ENCODE results near the gene ABCB11. TPM values are rescaled to one million over a fixed set of nuclear protein-coding genes. Genes with fewer than 3 reads are reported as not detected.

Gene ABCB11
- total RNA-seq, 1 donor from 2014 or later: not detected

GRCh38 chr2:168945508-168945907 lies 85.6 kb downstream of the ABCB11 start:
- H3K9ac ChIP-seq: no peak overlapping the region
- H3K79me2 ChIP-seq (ENCODE audit: low read depth): no peaks in the 10 kb centered on the region
- no peak overlapping the region for H2AFZ ChIP-seq (replicated peaks)
- H3K4me2 ChIP-seq: no peak overlapping the region
- H3K27ac ChIP-seq: no peak overlapping the region
- no peaks in the 10 kb centered on the region for H3K36me3 Mint-ChIP-seq
- peaks cover 5% of the 10 kb centered on the region for H3K9me3 Mint-ChIP-seq
- H3K4me1 Mint-ChIP-seq: no peaks in the 10 kb centered on the region
- H3K4me3 Mint-ChIP-seq: no peak overlapping the region
- no peaks in the 10 kb centered on the region for H3K27me3 ChIP-seq
- TF ChIP-seq CTCF (IDR thresholded peaks at IDR 0.05) (no peak), EZH2 (IDR thresholded peaks at IDR 0.05) (no peak), EZH2phosphoT487 (IDR thresholded peaks at IDR 0.05) (no peak)
- no peak for DNase-seq (ENCODE audit: low spot score)
- no peaks in the 10 kb centered on the region for H3K27me3 Mint-ChIP-seq (ENCODE audit: insufficient read depth, low read depth)
- H3K36me3 ChIP-seq: no peaks in the 10 kb centered on the region
- H3K9me3 ChIP-seq (ENCODE audit: low read depth): no peaks in the 10 kb centered on the region
- H3K4me1 ChIP-seq: no peaks in the 10 kb centered on the region
- no peaks in the 10 kb centered on the region for H3F3A ChIP-seq (ENCODE audit: low read depth)
- H3K27ac Mint-ChIP-seq: no peak overlapping the region
- H4K20me1 ChIP-seq (ENCODE audit: low read depth): no peaks in the 10 kb centered on the region
- no peak overlapping the region for H3K4me3 ChIP-seq

GRCh38 chr2:168944065-168944464 lies 87.1 kb downstream of the ABCB11 start:
- no peaks in the 10 kb centered on the region for H3K4me1 Mint-ChIP-seq
- H3K27ac Mint-ChIP-seq: no peak overlapping the region
- H3K27me3 Mint-ChIP-seq (ENCODE audit: insufficient read depth, low read depth): no peaks in the 10 kb centered on the region
- Histone ChIP-seq H3K79me2 (ENCODE audit: low read depth) (no peaks in the 10 kb centered on the region), H4K20me1 (ENCODE audit: low read depth) (no peaks in the 10 kb centered on the region), H3K4me3 (no peak overlapping the region), H3K4me2 (no peak overlapping the region), H3K27me3 (no peaks in the 10 kb centered on the region), H3K9me3 (ENCODE audit: low read depth) (no peaks in the 10 kb centered on the region), H3K4me1 (no peaks in the 10 kb centered on the region), H3F3A (ENCODE audit: low read depth) (no peaks in the 10 kb centered on the region), H3K27ac (no peak overlapping the region), H3K36me3 (no peaks in the 10 kb centered on the region), H2AFZ (replicated peaks) (peak overlapping the region; percentile 69), H3K9ac (no peak overlapping the region)
- no peak for TF ChIP-seq EZH2phosphoT487 (IDR thresholded peaks at IDR 0.05)
- TF ChIP-seq EZH2 (IDR thresholded peaks at IDR 0.05): no peak
- peak; percentile 32 for TF ChIP-seq CTCF (IDR thresholded peaks at IDR 0.05)
- peak; percentile 50 for DNase-seq (ENCODE audit: low spot score)
- H3K4me3 Mint-ChIP-seq: no peak overlapping the region
- H3K36me3 Mint-ChIP-seq: no peaks in the 10 kb centered on the region
- H3K9me3 Mint-ChIP-seq: peaks cover 2% of the 10 kb centered on the region

GRCh38 chr2:168941297-168941696 lies 89.8 kb downstream of the ABCB11 start:
- Mint-ChIP-seq H3K9me3 (no peaks in the 10 kb centered on the region), H3K4me1 (no peaks in the 10 kb centered on the region), H3K4me3 (no peak overlapping the region), H3K36me3 (no peaks in the 10 kb centered on the region), H3K27me3 (ENCODE audit: insufficient read depth, low read depth) (no peaks in the 10 kb centered on the region), H3K27ac (no peak overlapping the region)
- Histone ChIP-seq H4K20me1 (ENCODE audit: low read depth) (no peaks in the 10 kb centered on the region), H3K9ac (no peak overlapping the region), H2AFZ (replicated peaks) (no peak overlapping the region), H3K9me3 (ENCODE audit: low read depth) (no peaks in the 10 kb centered on the region), H3K27ac (no peak overlapping the region), H3K4me3 (no peak overlapping the region), H3K27me3 (no peaks in the 10 kb centered on the region), H3K4me1 (no peaks in the 10 kb centered on the region), H3K36me3 (no peaks in the 10 kb centered on the region), H3K79me2 (ENCODE audit: low read depth) (no peaks in the 10 kb centered on the region), H3K4me2 (no peak overlapping the region), H3F3A (ENCODE audit: low read depth) (no peaks in the 10 kb centered on the region)
- no peak for DNase-seq (ENCODE audit: low spot score)
- TF ChIP-seq EZH2phosphoT487 (IDR thresholded peaks at IDR 0.05) (no peak), EZH2 (IDR thresholded peaks at IDR 0.05) (no peak), CTCF (IDR thresholded peaks at IDR 0.05) (no peak)

All from neural progenitor cell (in vitro differentiated cells).